GM18868 (cell line): ENCODE data around the gene EHMT1.
"Not testable (repeated sequence)": the region's sequence is repeated elsewhere in the genome, so short reads cannot be mapped to it uniquely, and the experiment has no call there.

Source experiments
- ATAC-seq: cut with Tn5 transposase; IDR thresholded peaks from one replicate; pipeline ENCODE4 v1.9.1; 2021; ENCODE audit warnings: mild to moderate bottlenecking, moderate library complexity; ENCODE audit not compliant: unreplicated experiment

Gene EHMT1

DNA sequence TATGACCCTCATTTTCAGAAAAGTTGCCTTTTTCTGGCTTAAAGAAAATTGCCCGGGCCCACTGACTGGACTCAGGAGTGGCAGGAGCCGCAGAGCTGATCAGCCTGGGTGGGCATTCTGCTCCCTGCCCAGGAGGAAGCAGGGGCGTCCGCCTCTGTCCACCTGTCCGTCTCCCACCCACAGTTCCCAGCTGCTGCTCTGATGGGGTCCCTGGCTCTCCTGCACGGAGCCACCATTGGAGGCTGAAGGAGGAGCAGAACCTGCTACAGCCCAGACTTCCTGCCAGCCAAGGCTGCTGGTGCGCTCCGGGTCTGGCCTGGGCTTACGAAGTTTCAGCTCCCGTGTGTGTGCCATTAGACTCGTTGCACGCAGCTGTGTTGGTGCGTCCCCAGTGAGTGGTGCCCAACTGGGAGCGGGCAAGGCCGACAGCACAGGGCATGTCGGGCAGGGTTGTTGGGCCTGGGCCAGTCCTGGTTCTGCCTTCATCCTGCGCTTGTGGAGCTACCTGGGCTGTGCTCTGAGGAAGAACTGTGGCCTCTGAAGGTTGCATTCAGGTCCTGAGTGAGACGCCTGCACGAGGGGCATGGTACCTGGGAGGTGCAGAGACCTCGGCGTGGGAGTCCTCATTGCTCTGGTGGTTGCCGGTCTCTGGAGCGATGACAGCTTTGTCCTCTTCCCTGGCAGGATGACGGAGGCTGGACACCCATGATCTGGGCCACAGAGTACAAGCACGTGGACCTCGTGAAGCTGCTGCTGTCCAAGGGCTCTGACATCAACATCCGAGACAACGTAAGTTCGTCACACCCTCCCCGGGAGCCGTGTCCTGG lies 181.6 kb downstream of the EHMT1 start:
- ATAC-seq = no peak

DNA sequence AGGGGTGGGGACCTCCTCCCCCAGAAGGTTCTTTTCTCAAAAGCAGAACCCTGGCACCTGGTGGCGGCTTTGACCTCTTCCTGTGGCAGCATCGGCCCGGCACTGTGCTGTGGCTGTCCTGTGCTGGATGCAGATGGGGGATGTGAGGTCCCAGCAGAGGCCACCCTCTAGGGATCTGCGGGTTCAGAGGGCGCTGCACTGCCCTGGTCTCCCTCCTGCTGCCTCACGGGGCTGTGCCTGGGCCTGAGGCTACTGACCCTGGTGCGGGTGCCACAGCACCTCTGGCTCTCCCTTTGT lies 182.2 kb downstream of the EHMT1 start:
- no peak for ATAC-seq

DNA sequence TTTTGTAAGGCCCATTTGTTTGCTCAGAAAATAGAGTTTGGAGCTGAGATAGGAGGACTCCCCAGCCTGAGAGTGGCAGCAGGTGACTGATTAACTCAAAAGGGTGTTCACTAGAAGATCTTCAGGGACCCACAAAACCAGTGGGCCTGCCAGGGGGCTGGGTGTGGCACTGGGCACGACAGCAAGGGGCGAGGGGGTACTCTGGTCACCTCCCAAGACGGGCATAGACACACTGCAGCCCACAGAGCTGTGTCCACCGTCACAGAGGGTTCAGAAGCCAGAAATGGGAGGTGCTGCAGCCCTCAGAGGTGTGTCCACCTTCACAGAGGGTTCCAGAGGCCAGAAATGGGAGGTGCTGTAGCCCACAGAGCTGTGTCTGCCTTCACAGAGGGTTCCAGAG lies 183.2 kb downstream of the EHMT1 start:
- ATAC-seq = no peak

DNA sequence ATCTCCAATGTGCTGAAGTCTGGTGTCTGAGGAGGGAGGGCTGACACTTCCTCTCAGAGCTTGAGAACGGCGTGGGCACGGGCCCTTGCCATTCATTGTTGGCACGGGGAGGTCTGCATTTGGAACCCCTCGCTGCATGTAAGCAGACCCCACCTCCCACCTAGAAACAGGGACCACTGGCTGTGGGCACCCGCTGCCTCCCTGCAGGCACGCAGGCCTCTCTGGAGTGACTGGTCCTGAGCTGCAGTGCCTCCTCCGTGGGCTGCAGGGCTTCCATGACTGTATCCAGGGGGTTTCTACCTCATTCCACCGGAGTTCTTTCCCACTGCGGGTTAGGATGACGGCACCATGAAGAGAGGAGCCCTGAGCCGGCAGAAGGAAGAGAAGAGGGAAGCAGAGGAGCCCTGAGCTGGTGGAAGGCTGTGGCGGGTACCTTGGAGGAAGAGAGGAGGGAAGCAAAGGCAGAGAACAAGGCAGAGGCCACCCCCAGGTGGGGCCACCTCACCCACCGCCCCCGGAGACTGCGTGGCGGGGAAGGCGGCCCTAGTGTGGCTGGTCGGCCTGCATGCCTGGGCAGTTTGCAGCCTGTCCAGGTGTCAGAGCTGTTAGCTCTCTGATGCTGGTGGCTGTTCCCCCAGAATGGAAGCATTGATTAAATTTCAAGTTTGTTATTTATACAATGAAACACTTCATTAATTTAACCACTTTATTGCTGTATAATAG lies 183.9 kb downstream of the EHMT1 start:
- ATAC-seq = no peak

DNA sequence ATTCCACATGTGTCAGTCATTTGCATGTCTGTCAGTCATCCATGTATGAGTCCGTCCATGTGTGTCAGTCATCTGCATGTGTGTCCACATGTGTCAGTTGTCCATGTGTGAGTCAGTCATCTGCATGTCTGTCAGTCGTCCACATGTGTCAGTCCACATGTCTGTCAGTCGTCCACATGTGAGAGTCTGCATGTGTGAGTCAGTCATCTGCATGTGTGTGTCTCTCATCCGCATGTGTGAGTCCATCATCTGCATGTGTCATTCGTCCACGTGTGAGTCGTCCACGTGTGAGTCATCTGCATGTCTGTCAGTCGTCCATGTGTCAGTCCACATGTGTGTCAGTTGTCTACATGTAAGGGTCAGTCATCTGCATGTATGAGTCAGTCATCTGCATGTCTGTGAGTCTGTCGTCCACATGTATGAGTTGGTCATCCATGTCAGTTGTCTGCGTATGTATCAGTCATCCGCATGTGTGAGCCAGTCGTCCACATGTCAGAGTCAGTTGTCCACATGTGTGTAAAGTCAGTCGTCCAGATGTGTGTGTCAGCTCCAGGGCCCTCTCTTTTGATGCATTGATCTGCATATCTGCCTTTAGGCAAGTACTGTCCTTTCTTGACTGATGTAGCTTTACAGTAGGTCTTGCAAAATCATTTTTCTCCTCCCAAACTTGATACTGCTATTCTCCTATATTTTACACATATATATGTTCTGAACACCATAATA lies 186.3 kb downstream of the EHMT1 start:
- no peak for ATAC-seq

DNA sequence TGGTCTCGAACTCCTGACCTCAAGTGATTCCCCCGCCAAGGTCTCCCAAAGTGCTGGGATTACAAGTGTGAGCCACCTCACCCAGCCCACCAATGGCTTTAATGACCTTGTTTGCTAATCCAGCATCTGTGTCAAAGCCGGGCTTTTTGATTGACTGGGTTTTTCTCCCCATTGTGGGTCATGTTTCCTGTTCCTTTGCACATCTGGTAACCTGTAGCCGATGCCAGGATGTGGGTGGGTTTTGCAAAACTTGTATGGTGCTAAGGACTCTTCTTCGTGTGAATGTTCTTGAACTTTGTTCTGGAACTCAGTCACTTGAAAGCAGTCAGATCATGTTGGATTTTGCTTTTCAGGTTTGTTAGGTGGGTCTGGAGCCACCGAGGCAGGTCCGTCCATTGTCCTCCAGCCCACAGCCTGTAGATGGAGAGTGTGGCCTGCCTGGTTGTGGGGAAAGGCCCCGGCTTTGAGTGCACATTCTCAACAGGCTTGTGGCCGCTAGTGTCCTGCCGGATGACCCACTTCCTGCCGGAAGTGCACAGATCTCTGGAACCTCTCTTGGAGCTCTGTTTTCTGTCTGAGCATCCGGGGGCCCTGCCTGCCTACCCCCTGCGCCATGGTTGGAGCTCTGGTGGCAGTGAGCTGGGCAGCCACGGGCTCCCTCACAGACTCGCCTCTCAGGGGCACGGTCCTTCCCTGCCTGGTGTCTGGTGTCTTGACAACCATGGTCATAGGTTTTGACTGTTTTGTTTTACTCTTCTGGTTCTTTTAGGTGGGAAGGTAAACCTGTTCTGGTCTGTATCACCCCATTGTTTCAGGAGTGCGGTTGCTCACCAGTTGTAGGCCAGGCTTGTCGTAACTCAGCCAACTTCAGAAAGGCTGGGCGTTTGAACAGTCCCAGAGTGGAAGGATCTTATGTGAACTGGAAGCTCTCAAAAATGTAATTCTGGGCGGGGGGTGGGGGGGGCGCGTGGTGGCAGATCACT lies 189.2 kb downstream of the EHMT1 start:
- ATAC-seq = no peak

DNA sequence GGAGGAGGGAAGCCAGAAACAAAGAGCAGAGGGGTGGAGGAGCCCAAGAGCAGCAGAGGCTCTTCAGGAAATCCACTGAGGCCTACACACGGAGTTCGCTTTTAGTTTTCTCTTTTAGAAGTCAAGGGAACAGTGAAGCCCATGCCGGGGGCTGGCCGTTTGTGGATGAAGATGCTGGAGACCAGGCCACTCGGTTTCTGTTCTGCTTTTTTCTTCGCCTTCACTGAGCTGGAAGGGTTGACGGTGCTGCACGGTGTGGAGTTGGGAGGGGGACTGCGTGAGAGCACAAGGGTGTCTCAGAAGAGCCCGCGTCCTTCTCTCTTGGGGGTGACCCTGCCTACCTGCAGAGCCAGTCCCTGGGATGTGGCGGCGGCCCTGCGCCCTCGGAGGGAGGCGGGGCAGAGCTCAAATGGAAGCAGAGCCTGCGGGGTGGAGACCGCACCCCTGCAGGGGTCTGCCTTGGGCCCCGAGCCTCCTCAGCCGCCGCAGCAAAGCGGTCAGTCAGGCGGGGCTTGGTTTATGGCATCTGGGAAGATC lies 190.3 kb downstream of the EHMT1 start:
- no peak for ATAC-seq

DNA sequence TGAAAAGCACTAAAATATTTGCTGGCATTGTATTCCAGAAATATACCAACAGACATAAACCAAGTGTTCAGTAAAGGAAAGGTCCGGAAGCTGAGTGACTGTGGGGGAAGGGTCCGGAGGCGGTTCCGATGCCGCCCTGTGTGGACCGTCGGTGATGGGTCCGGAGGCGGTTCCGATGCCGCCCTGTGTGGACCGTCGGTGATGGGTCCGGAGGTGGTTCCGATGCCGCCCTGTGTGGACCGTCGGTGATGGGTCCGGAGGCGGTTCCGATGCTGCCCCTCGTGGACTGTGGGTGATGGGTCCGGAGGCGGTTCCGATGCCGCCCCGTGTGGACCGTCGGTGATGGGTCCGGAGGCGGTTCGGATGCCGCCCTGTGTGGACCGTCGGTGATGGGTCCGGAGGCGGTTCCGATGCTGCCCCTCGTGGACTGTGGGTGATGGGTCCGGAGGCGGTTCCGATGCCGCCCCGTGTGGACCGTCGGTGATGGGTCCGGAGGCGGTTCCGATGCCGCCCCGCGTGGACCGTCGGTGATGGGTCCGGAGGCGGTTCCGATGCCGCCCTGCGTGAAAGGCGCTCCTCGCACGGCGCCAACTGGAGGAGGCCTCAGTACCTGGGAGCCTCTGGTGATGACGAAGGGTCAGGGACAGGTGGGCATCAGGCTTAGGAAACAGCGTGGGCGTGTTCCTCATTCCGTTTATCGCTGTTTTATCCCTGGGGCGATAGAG lies 191.1 kb downstream of the EHMT1 start:
- ATAC-seq = not testable (repeated sequence)

DNA sequence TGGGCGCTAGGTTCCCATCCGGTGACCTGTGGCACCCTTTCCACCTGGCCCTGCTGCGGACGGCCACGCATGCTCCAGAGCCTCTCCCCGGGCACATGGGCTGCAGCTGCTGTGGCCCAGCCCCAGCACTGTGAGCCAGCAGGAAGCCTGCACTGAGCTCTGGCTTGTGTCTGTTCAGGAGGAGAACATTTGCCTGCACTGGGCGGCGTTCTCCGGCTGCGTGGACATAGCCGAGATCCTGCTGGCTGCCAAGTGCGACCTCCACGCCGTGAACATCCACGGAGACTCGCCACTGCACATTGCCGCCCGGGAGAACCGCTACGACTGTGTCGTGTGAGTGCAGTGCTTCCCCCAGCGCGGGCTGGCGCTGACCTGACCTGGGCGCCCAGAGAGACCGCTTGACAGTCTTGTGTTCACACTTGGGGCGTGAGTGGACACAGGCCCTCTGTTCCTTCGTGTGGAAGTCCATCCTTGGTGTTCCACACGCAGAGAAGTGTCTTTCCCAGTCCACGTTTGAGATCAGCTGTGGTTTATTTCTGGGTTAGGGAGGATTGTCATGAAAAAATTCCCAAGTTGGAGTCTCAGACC lies 192.6 kb downstream of the EHMT1 start:
- no peak for ATAC-seq

DNA sequence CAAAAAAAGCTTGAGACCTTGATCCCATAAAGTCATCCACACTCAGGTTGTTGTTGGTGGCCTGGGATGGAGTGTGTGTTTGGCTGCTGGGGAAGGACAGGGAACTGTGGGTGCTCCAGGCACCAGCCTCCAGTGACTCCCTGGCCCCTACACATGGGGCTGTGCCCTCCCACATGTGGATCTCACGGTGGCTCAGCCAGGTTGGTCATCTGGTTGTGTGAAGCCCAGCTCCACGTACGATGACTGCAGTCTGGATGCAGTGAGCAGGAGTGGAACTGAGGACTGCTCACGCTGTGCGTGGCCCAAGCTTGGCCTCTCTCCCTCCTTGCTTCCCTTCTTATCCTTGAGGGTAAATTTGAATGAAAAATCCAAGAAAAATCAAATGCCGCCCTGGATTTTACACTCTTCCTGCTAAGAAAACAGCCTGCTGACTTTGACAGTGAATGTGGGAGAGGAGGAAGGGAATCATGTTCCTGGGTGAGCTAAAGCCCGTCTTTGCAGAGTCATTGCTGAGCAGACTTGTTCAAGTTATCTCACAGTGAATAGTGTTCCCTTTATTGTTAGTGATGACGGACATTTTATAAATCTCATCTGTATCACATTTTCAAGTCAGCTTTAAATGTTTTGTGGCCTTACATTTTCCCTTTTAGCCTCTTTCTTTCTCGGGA lies 193.7 kb downstream of the EHMT1 start:
- no peak for ATAC-seq

DNA sequence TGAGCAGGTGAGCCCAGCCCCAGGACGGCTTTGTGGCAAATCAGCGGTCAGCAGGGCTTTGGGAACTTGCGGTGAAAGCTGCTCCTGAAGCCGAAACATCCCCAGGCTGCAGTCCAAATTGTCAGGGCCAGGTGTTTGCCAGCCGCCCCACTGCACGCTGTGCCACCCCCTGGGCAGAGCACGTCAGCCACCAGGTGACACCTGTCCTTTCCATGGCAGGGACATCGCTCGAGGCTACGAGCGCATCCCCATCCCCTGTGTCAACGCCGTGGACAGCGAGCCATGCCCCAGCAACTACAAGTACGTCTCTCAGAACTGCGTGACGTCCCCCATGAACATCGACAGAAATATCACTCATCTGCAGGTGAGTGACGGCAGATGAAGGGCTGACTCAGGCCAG lies 194.4 kb downstream of the EHMT1 start:
- no peak for ATAC-seq

DNA sequence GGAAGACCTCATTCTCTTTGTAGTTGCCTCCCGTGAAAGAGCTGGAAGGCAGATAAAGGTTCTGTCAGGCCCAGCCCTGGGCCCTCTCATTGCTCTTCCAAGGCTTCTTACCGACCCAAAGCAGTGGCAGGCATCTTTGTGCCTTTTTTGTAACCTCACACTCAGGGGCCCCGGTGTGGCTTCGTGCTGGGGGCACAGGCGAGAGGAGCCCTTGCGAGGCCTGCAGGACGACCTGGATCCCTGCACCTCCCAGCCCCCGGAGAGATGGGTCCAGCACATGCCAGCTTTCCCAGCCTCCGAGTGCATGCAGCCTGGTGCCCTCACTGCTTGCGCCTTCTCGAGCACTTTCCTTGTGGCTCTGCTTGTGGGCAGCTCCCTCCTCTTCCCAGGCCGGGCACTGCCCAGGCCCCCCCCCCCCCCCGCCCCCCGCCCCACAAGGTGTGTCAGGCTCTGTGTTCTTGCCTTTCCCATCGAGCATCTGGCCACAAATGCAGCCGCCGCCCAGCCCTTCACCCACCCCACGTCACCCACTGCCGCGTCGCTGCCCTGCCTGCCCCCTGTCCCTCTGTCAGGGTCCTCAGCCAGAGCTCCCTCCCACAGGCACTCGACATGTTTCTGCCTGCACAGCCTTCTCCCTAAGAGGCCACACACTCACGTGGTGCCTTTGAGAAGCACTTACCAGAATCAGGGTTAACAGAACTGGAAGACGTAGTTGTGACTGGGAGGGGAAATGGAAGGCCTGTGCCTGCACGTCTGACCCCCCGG lies 195.0 kb downstream of the EHMT1 start:
- ATAC-seq = no peak

DNA sequence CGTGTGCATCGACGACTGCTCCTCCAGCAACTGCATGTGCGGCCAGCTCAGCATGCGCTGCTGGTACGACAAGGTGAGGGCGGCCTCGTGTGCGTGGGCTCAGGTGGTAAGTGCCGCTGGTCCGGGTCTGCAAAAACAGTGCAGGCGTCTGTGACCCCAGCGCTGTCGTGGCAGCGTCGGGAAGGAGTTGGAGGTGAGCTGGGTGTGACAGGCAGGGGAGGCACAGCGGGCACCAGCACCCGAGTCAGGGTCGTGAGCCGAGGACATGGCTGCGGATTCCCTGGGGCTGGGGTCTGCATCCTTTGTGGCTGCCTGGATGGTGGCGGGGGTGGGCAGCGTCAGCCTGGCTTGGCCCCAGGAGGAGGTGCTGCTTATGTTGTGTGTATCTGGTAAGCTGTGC lies 195.6 kb downstream of the EHMT1 start:
- no peak for ATAC-seq

DNA sequence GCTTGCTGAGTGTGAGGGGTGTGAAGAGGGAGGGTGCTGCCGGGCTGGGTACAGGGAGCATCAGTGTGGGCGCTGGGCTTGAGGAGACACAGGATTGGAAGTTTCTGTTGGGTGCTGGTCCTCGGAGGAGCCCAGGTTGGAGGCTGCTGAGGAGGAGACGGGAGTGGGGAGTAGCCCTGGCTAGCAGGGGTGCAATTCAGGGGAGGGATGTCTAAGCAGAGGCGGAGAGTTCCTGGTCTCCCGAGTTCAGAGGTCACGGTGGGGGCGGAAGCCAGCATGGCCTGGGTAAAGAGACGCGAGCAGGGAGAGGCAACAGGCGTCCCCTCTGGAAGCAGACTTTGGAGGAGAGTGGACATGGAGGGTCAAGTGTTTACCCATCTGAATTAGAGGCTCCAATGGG lies 196.0 kb downstream of the EHMT1 start:
- ATAC-seq = no peak

DNA sequence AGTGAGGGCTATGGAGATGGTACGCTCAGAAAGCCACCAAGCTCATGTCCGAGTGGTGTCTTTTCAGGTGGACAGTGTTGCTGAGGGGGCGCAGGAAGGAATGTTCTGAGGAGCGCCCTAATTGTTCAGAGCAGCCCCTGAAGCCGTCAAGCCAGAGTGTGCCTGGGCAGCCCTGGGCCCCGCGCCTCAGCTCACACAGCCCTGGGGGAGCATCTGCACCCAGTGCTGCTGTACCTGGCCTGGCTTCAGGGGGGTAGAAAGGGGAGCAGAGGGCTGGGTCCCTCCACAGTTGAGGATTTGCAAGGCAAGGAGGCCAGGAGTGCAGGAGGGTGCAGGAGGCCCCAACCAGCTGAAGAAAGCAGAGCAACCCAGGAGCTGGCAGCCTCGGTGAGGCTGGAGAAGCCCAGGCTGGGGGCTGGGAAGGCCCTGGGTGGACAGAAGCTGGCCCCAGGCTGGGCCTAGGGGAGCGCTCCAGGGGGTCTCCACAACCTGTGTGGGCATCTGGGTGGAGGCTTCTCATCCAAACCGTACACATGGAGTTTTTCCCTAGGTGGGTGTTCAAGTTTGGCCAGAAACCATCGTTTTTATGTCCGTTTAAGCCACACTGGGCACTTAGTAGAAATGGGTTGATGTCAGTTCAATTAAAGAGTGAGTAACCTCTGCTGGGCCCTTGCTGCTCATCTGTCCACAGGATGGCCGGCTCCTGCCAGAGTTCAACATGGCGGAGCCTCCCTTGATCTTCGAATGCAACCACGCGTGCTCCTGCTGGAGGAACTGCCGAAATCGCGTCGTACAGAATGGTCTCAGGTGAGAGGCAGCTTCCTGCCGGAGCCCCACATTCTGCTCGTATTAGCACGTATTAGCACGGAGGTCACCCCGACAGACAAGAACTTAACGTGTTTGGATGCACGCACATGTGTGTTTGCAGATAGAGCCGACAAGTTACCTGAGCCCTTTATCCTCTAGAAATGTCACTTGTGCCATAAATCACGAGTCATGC lies 196.8 kb downstream of the EHMT1 start:
- no peak for ATAC-seq

DNA sequence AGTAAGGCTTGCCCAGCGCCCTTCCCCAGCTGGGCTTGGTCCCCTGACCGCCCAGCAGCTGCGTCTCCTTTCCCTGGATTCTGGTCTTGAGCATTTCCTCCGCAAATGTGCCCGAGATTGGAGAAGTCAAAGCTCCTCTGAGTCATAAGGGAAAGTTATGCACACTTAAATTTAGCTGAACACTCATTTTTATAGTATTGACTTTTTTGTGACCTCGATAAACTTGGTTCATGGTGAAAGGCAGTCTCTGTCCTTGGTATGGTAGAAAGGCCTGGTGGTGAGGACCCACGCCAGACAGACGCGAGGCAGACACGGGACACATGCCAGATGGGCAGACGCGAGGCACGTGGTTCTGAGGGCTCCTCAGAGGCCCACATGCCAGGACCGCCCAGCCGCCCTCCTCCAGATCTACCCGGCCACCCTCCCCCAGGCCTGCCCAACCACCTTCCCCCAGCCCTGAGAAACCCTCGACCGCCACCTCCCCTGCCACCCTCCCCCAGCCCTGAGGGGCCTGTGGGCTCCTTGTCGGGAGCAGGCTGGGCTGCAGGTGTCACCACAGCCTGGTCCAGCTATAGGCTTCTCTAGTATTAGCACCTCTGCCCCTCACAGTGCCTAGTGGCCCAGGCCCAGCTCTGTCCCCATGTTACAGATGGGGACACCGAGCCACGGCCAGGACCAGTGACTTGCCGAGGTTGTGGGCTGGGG lies 197.9 kb downstream of the EHMT1 start:
- ATAC-seq = peak; percentile 83
